Keratinocyte (primary cell): ENCODE results near the gene GOSR1. TPM values are rescaled to one million over a fixed set of nuclear protein-coding genes. Genes with fewer than 3 reads are reported as not detected.

Source experiments
- DNase-seq: peaks from one replicate; pipeline ENCODE4 v3.0.0-alpha.2; 2011; ENCODE audit warnings: low read depth, missing footprints, low spot score
- FAIRE-seq: peaks from 2 replicates; lab custom pipeline; 2011; peaks lifted over from hg19 to GRCh38; lab: Jason Lieb, UNC
- H2AFZ ChIP-seq: 2 replicates; pipeline ENCODE4 v1.6.0; 2012; ENCODE audit warnings: low read length, control low read depth, inconsistent platforms; ENCODE audit not compliant: control insufficient read depth
- H3K27ac ChIP-seq: 2 replicates; pipeline ENCODE4 v1.5.1; 2011; ENCODE audit warnings: low read length; ENCODE audit not compliant: control insufficient read depth, insufficient read depth
- H3K27me3 ChIP-seq: 3 replicates; pipeline ENCODE4 v1.6.0; 2011; ENCODE audit warnings: low read length; ENCODE audit not compliant: control insufficient read depth, insufficient read depth; ENCODE audit errors: extremely low read depth
- H3K36me3 ChIP-seq, 2 experiments: 2 replicates in 1 of 2; 3 replicates in 1 of 2; pipeline ENCODE4 v1.5.1; 2011; ENCODE audit warnings: low read length in 2 of 2, mild to moderate bottlenecking in 1 of 2; ENCODE audit not compliant: control insufficient read depth in 2 of 2, insufficient read depth in 2 of 2; ENCODE audit errors: extremely low read depth in 1 of 2
- H3K4me1 ChIP-seq: 3 replicates; pipeline ENCODE4 v1.5.1; 2011; ENCODE audit warnings: low read length; ENCODE audit not compliant: control insufficient read depth, insufficient read depth; ENCODE audit errors: extremely low read depth
- H3K4me2 ChIP-seq: 3 replicates; pipeline ENCODE4 v1.6.0; 2011; ENCODE audit warnings: low read depth, low read length; ENCODE audit not compliant: control insufficient read depth, insufficient read depth; ENCODE audit errors: extremely low read depth
- H3K4me3 ChIP-seq, 3 experiments: fragments of 200-600 bp in 1 of 3; sonication (generic) in 1 of 3; 2 replicates in 2 of 3; 3 replicates in 1 of 3; pipeline ENCODE4 v1.5.1; 2011 to 2016; ENCODE audit warnings: low read length in 3 of 3, mild to moderate bottlenecking in 3 of 3, control low read depth in 2 of 3, inconsistent platforms in 1 of 3, low read depth in 1 of 3, mixed read lengths in 1 of 3, mixed run types in 1 of 3, moderate library complexity in 1 of 3; ENCODE audit not compliant: control insufficient read depth in 2 of 3, insufficient read depth in 2 of 3; ENCODE audit errors: extremely low read depth in 1 of 3
- H3K79me2 ChIP-seq: 2 replicates; pipeline ENCODE4 v1.6.0; 2012; ENCODE audit warnings: low read length; ENCODE audit not compliant: control insufficient read depth, insufficient read depth
- H3K9ac ChIP-seq: 3 replicates; pipeline ENCODE4 v1.6.0; 2011; ENCODE audit warnings: low read length; ENCODE audit not compliant: control insufficient read depth, insufficient read depth; ENCODE audit errors: extremely low read depth
- H3K9me1 ChIP-seq: 3 replicates; pipeline ENCODE4 v1.6.0; 2011; ENCODE audit warnings: low read length; ENCODE audit not compliant: control insufficient read depth, insufficient read depth; ENCODE audit errors: extremely low read depth
- H3K9me3 ChIP-seq: 2 replicates; pipeline ENCODE4 v1.5.1; 2012; ENCODE audit warnings: low read depth, low read length; ENCODE audit not compliant: control insufficient read depth
- H4K20me1 ChIP-seq: 3 replicates; pipeline ENCODE4 v1.6.0; 2011; ENCODE audit warnings: low read length; ENCODE audit not compliant: control insufficient read depth, insufficient read depth; ENCODE audit errors: extremely low read depth
- EZH2 ChIP-seq: IDR thresholded peaks from one replicate; pipeline ENCODE4 v1.6.1; 2012; ENCODE audit warnings: inconsistent platforms, mild to moderate bottlenecking, low read length, moderate library complexity
- dilution Hi-C: fragments of 300-500 bp; cut with MboI; formaldehyde crosslinking; loops from one replicate; pipeline ENCODE4 v1.7.0; 2020; ENCODE audit warnings: low sequenced_read_pairs; ENCODE audit not compliant: extremely low pct_ligation_motif_present
- polyA plus RNA-seq, 5 experiments: library from polyadenylated mRNA; depleted of rRNA in 3 of 5; stranded (reverse) in 3 of 5; stranded (forward) in 1 of 5; unstranded in 1 of 5; fragments of >200 nt; gene quantifications; 1 replicate in 1 of 5; 2 replicates in 3 of 5; 3 replicates in 1 of 5; pipeline versions ENCODE4 v1.2.1 to v1.2.3, GENCODE V29; 2011 to 2012; ENCODE audit warnings: missing spikeins in 2 of 5, low read depth in 1 of 5, low replicate concordance in 1 of 5
- TF ChIP-seq, protein P1 (sequence below), 3 experiments: IDR thresholded peaks in 1 of 3; conservative IDR thresholded peaks in 1 of 3; optimal IDR thresholded peaks in 1 of 3; 2 replicates in 2 of 3; 3 replicates in 1 of 3; pipeline versions ENCODE3 to v1.5.1; 2011; ENCODE audit warnings: low read length in 3 of 3, mild to moderate bottlenecking in 3 of 3, moderate library complexity in 2 of 3, control low read depth in 1 of 3, inconsistent platforms in 1 of 3; ENCODE audit not compliant: insufficient read depth in 2 of 3; ENCODE audit errors: extremely low read depth in 1 of 3

Gene GOSR1
- polyA plus RNA-seq, 1 donor (not counting 4 experiments of a cell fraction or from before 2014, with no cell fraction given) = 24.5 TPM

- H4K20me1 ChIP-seq = no peaks in the 10 kb centered on the region
- no peak overlapping the region for H3K9ac ChIP-seq
- H2AFZ ChIP-seq = no peak overlapping the region
- DNase-seq = no peak
- H3K79me2 ChIP-seq = peaks cover 10% of the 10 kb centered on the region
- H3K27me3 ChIP-seq = no peaks in the 10 kb centered on the region
- H3K4me1 ChIP-seq = no peaks in the 10 kb centered on the region
- FAIRE-seq = no peak
- H3K9me1 ChIP-seq = no peaks in the 10 kb centered on the region
- H3K27ac ChIP-seq = no peak overlapping the region
- dilution Hi-C loops = no loop called here
- H3K9me3 ChIP-seq = no peaks in the 10 kb centered on the region
- no peaks in the 10 kb centered on the region for H3K36me3 ChIP-seq
- H3K4me2 ChIP-seq = no peak overlapping the region
- TF ChIP-seq EZH2 = no peak
- TF ChIP-seq, protein P1, sequence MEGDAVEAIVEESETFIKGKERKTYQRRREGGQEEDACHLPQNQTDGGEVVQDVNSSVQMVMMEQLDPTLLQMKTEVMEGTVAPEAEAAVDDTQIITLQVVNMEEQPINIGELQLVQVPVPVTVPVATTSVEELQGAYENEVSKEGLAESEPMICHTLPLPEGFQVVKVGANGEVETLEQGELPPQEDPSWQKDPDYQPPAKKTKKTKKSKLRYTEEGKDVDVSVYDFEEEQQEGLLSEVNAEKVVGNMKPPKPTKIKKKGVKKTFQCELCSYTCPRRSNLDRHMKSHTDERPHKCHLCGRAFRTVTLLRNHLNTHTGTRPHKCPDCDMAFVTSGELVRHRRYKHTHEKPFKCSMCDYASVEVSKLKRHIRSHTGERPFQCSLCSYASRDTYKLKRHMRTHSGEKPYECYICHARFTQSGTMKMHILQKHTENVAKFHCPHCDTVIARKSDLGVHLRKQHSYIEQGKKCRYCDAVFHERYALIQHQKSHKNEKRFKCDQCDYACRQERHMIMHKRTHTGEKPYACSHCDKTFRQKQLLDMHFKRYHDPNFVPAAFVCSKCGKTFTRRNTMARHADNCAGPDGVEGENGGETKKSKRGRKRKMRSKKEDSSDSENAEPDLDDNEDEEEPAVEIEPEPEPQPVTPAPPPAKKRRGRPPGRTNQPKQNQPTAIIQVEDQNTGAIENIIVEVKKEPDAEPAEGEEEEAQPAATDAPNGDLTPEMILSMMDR (optimal IDR thresholded peaks at IDR 0.05 in 1 of 3, IDR thresholded peaks at IDR 0.05 in 1 of 3, conservative IDR thresholded peaks at IDR 0.05 in 1 of 3; ENCODE audit: extremely low read depth in 1 of 3, insufficient read depth in 2 of 3, low read length in 3 of 3) = no peak
- no peak overlapping the region for H3K4me3 ChIP-seq
Observed at GRCh38 chr17:30576326-30576861, 99.2 kb downstream of the GOSR1 start.

Other genes starting within 250 kb of the GOSR1 start
- 0.01 TPM in 1 of 3 replicates, not detected in the others for gene SLC6A4, start 241.7 kb upstream of the GOSR1 start, polyA plus RNA-seq
- gene BLMH, start 185.5 kb upstream of the GOSR1 start, polyA plus RNA-seq = 1.7 to 4.2 TPM (median 3.5 TPM) in 3 replicates
- gene TMIGD1, start 143.4 kb upstream of the GOSR1 start, polyA plus RNA-seq = not detected in 3 replicates
- 24.0 to 30.5 TPM (median 29.3 TPM) in 3 replicates for gene CPD, start 98.5 kb upstream of the GOSR1 start, polyA plus RNA-seq